ENCODE measurements around the gene ADK.

DNA sequence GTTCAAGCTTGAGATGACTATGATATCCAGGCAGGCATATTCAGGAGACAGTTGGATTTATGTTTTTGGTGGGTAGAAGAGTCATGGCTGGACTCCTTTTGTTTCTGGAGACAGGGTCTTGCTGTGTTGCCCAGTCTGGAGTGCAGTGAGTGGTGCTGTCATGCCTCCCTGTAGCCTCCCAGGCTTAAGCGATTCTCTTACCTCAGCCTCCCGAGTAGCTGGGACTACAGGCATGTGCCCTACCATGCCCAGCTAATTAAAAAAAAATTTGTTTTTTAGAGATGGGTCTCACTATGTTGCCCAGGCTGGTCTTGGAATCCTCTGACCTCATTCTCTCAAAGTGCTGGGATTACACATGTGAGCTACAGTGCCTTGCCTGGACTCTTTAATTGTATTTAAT lies 62.0 kb downstream of the ADK start:
- TF ChIP-seq, protein P1, sequence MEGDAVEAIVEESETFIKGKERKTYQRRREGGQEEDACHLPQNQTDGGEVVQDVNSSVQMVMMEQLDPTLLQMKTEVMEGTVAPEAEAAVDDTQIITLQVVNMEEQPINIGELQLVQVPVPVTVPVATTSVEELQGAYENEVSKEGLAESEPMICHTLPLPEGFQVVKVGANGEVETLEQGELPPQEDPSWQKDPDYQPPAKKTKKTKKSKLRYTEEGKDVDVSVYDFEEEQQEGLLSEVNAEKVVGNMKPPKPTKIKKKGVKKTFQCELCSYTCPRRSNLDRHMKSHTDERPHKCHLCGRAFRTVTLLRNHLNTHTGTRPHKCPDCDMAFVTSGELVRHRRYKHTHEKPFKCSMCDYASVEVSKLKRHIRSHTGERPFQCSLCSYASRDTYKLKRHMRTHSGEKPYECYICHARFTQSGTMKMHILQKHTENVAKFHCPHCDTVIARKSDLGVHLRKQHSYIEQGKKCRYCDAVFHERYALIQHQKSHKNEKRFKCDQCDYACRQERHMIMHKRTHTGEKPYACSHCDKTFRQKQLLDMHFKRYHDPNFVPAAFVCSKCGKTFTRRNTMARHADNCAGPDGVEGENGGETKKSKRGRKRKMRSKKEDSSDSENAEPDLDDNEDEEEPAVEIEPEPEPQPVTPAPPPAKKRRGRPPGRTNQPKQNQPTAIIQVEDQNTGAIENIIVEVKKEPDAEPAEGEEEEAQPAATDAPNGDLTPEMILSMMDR (conservative IDR thresholded peaks at IDR 0.05), result no peak
- TF ChIP-seq ZFX (IDR thresholded peaks at IDR 0.05), result no peak
